SKM-1 (cell line): ENCODE measurements around the gene COPZ1.
A peak's percentile ranks its signal among the peaks of the same experiment; 100 is the strongest.
"Not testable (repeated sequence)": the region's sequence is repeated elsewhere in the genome, so short reads cannot be mapped to it uniquely, and the experiment has no call there.

Source experiments
- DNase-seq: peaks from one replicate; lab custom pipeline; 2025; ENCODE audit not compliant: unreplicated experiment; lab: John Stamatoyannopoulos, UW

Gene COPZ1

GRCh38 chr12:54324617-54325441 lies at the start of gene COPZ1:
COPZ1 (plus strand) TSS chr12:54325131; CDS start chr12:54325164, 33 bp downstream.
- peak; percentile 79 for DNase-seq

- DNase-seq: no peak
Observed at GRCh38 chr12:54276368-54276767, 48.6 kb upstream of the COPZ1 start.

- DNase-seq: no peak
Observed at GRCh38 chr12:54277823-54278276, 47.1 kb upstream of the COPZ1 start.

- DNase-seq: no peak
Observed at GRCh38 chr12:54279227-54279631, 45.7 kb upstream of the COPZ1 start.

- DNase-seq: peak; percentile 85
Observed at GRCh38 chr12:54279632-54280467, 45.1 kb upstream of the COPZ1 start, which contains the start of gene CBX5. CBX5 (minus strand) TSS chr12:54280122; CDS start chr12:54257650, 22,472 bp downstream.

- peak; percentile 80 for DNase-seq
Observed at GRCh38 chr12:54280468-54281260, 44.3 kb upstream of the COPZ1 start, which contains the start of gene HNRNPA1. HNRNPA1 (plus strand) TSS chr12:54280726; CDS start chr12:54280808, 82 bp downstream.

GRCh38 chr12:54281261-54281638 lies 43.7 kb upstream of the COPZ1 start:
- DNase-seq: not testable (repeated sequence)

- not testable (repeated sequence) for DNase-seq
Observed at GRCh38 chr12:54281694-54282093, 43.2 kb upstream of the COPZ1 start.

GRCh38 chr12:54282949-54283593 lies 41.9 kb upstream of the COPZ1 start:
- no peak for DNase-seq

- DNase-seq: not testable (repeated sequence)
Observed at GRCh38 chr12:54284070-54284780, 40.7 kb upstream of the COPZ1 start.

- DNase-seq: no peak
Observed at GRCh38 chr12:54285150-54286041, 39.5 kb upstream of the COPZ1 start.

- no peak for DNase-seq
Observed at GRCh38 chr12:54286042-54287030, 38.6 kb upstream of the COPZ1 start.

- no peak for DNase-seq
Observed at GRCh38 chr12:54287261-54288157, 37.4 kb upstream of the COPZ1 start.

GRCh38 chr12:54292083-54292930 lies 32.6 kb upstream of the COPZ1 start:
- no peak for DNase-seq

- DNase-seq: no peak
Observed at GRCh38 chr12:54292931-54293241, 32.0 kb upstream of the COPZ1 start.
